Muscle of leg (tissue), 11 donors: ENCODE data around the gene KPNB1. TPM values are rescaled to one million over a fixed set of nuclear protein-coding genes. Genes with fewer than 3 reads are reported as not detected.
A peak's percentile ranks its signal among the peaks of the same experiment; 100 is the strongest.

Source experiments
- DNase-seq: peaks from one replicate; pipeline ENCODE4 v3.0.0; 2013
- H3K27ac ChIP-seq: one replicate; pipeline ENCODE4 v1.5.1; 2013; ENCODE audit warnings: mild to moderate bottlenecking, low read length, control low read depth
- H3K27me3 ChIP-seq: one replicate; pipeline ENCODE4 v1.6.1; 2013; ENCODE audit warnings: low read length; ENCODE audit not compliant: control insufficient read depth, insufficient read depth
- H3K36me3 ChIP-seq: one replicate; pipeline ENCODE4 v1.6.1; 2013; ENCODE audit warnings: low read length; ENCODE audit not compliant: control insufficient read depth, insufficient read depth
- H3K4me1 ChIP-seq: one replicate; pipeline ENCODE4 v1.6.1; 2013; ENCODE audit warnings: low read length; ENCODE audit not compliant: control insufficient read depth, insufficient read depth
- H3K4me3 ChIP-seq: one replicate; pipeline ENCODE4 v1.5.1; 2013; ENCODE audit warnings: low read length, control low read depth
- H3K9me3 ChIP-seq: replicated peaks from 2 replicates; pipeline ENCODE4 v1.6.1; 2013; ENCODE audit warnings: low read depth, low read length; ENCODE audit not compliant: control insufficient read depth
- WGBS: methylation state at CpG from one replicate; pipeline ENCODE4 v1.1.5; 2013; ENCODE audit warnings: missing lambda C conversion rate; ENCODE audit not compliant: insufficient coverage; 5-methylcytosine and 5-hydroxymethylcytosine counted together
- polyA plus RNA-seq, 8 donors: library from polyadenylated mRNA; unstranded; fragments of 120-200 nt; gene quantifications; one replicate each; pipeline versions ENCODE4 v1.2.1 to v1.2.3, GENCODE V29; 2013; ENCODE audit warnings: inconsistent platforms in 1 of 8, low replicate concordance in 1 of 8; ENCODE audit not compliant: insufficient read length in 8 of 8, insufficient read depth in 1 of 8
- total RNA-seq: library from RNA; stranded (reverse); fragments of 120-200 nt; gene quantifications from one replicate; pipeline ENCODE4 v1.2.4, GENCODE V29; 2013

The KPNB1 gene
- total and polyA plus RNA-seq, 9 donors: 124 to 184 (median 157) TPM

GRCh38 chr17:47728214-47728877, 78.6 kb downstream of the KPNB1 start:
- no peaks in the 10 kb centered on the region for H3K36me3 ChIP-seq
- peaks cover 48% of the 10 kb centered on the region for H3K27me3 ChIP-seq
- H3K4me1 ChIP-seq: peaks cover 14% of the 10 kb centered on the region
- no peaks in the 10 kb centered on the region for H3K9me3 ChIP-seq
- no peak overlapping the region for H3K4me3 ChIP-seq
- no peak overlapping the region for H3K27ac ChIP-seq
- no peak for DNase-seq
- WGBS: 82% methylated on average over 2 of the region's 4 CpGs

DNA sequence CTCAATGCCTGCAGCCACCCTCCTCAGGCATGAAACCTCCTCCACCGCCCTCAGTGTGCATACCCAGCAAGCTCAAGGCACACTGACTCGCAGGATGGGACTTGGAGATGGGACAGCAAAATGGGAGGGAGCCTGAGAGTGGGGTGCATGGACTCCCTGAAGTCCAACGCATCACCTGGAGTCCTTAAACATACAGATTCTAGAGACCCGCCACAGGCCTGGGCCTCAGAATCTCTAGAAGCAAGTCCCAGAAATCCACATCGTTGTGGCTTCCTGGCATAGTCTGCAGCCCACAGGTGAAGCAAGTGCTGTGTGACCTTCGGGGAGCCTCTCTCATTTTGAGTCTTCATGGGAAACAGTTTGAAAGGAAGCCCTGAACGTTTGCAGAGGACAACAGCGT, 79.8 kb downstream of the KPNB1 start:
- peaks cover 48% of the 10 kb centered on the region for H3K27me3 ChIP-seq

DNA sequence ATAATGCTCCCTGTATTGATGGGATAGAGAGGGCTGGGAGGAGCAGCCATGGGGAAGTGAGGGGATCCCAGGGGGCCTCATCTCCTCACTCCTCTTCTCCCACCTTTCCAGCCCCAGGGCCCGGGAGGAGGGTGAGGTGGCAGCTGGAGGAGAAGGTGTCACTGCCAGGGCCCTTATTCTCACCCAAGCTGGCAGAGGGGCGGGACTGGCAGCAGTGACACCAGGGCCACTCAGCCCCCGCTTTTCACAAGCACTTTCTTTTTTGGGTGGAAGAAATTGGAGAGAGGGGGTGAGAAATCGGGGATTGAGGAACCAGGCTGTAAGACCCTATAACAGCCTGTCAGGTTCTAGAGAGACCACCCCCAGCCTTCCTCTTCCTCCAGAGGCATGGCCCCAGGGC, 81.0 kb downstream of the KPNB1 start:
- H3K27ac ChIP-seq: no peak overlapping the region
- H3K27me3 ChIP-seq: peaks cover 57% of the 10 kb centered on the region
- H3K36me3 ChIP-seq: no peaks in the 10 kb centered on the region
- WGBS: no CpG with 5 or more reads among the region's 4 CpGs
- H3K9me3 ChIP-seq: no peaks in the 10 kb centered on the region
- no peak for DNase-seq
- H3K4me1 ChIP-seq: peaks cover 18% of the 10 kb centered on the region
- H3K4me3 ChIP-seq: no peak overlapping the region

More for the DNA sequence above, 79.8 kb downstream of the KPNB1 start:
- 58% methylated on average over 2 of the region's 8 CpGs for WGBS
- Histone ChIP-seq H3K4me1 (peaks cover 18% of the 10 kb centered on the region), H3K27ac (no peak overlapping the region), H3K36me3 (no peaks in the 10 kb centered on the region), H3K4me3 (no peak overlapping the region), H3K9me3 (no peaks in the 10 kb centered on the region)
- no peak for DNase-seq

GRCh38 chr17:47731396-47731795, 81.7 kb downstream of the KPNB1 start:
- WGBS: no CpG with 5 or more reads among the region's 2 CpGs
- DNase-seq: no peak
- no peaks in the 10 kb centered on the region for H3K36me3 ChIP-seq
- peaks cover 57% of the 10 kb centered on the region for H3K27me3 ChIP-seq
- no peak overlapping the region for H3K27ac ChIP-seq
- H3K4me1 ChIP-seq: peaks cover 18% of the 10 kb centered on the region
- no peaks in the 10 kb centered on the region for H3K9me3 ChIP-seq
- no peak overlapping the region for H3K4me3 ChIP-seq

DNA sequence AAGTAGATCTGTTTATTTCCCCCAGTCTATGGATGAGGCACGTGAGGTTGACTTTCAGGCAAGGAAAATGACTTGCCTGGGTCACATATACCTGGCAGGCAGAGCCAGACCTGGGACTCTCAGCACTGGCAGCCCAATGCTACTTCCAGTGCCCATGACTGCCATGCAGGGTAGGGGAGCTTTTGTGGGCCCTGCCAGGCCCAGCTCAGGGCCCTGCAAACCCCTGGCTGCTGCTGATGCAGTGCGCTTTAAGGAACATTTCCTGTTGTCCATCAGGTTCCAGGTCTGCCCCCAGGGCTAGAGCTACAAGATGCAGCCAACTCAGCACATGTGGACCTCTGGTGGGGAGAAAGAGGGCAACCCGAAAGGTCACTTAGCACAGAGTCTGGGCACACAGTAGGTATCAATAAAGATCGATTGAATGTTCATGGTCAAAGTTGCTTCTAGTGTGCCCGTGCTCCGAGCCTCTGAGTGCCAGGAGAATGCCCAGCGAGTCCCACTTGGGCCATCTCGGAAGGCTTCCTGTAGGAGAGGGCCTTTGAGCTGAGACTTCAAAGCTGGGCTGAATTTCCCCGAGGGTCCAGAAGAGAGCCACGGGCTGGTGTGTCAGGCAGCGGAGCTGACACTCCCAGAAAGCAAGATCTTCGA, 82.8 kb downstream of the KPNB1 start:
- WGBS: 37% methylated on average over 12 of the region's 12 CpGs
- Histone ChIP-seq H3K36me3 (no peaks in the 10 kb centered on the region), H3K4me1 (peaks cover 12% of the 10 kb centered on the region), H3K27ac (no peak overlapping the region), H3K27me3 (peaks cover 62% of the 10 kb centered on the region), H3K9me3 (no peaks in the 10 kb centered on the region), H3K4me3 (peak overlapping the region; percentile 19)
- DNase-seq: no peak

DNA sequence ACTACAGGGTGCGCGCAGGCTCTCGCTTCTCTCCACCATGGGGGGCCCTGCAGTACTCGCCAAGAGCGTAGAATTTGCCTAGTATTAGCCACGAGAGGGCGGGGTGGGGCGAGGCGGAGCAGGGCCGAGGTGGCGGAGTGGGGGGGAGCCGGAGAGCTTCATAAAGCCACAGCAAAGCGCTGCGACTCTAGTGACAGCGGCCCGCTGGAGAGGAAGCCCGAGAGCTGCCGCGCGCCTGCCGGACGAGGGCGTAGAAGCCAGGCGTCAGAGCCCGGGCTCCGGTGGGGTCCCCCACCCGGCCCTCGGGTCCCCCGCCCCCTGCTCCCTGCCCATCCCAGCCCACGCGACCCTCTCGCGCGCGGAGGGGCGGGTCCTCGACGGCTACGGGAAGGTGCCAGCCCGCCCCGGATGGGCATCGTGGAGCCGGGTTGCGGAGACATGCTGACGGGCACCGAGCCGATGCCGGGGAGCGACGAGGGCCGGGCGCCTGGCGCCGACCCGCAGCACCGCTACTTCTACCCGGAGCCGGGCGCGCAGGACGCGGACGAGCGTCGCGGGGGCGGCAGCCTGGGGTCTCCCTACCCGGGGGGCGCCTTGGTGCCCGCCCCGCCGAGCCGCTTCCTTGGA, 83.4 kb downstream of the KPNB1 start, which contains the start of gene TBX21:
TSS of gene TBX21 (plus strand) at position 190 of the 627 bp plus-strand sequence. CDS start at position 409, 219 bp downstream.
- H3K9me3 ChIP-seq: no peaks in the 10 kb centered on the region
- H3K4me1 ChIP-seq: peaks cover 12% of the 10 kb centered on the region
- no peaks in the 10 kb centered on the region for H3K36me3 ChIP-seq
- no peak within 1 kb of the TSS for H3K27ac ChIP-seq
- peaks cover 62% of the 10 kb centered on the region for H3K27me3 ChIP-seq
- H3K4me3 ChIP-seq: peak within 1 kb of the TSS; percentile 19
- WGBS: under 1% methylated on average over 69 of the region's 73 CpGs
- peak; percentile 60 for DNase-seq

- Histone ChIP-seq H3K4me3 (no peak overlapping the region), H3K9me3 (no peaks in the 10 kb centered on the region), H3K36me3 (no peaks in the 10 kb centered on the region), H3K27ac (no peak overlapping the region), H3K27me3 (peaks cover 62% of the 10 kb centered on the region), H3K4me1 (peaks cover 12% of the 10 kb centered on the region)
- no peak for DNase-seq
- 5% methylated on average over 55 of the region's 60 CpGs for WGBS
Measured at GRCh38 chr17:47733674-47734410, 84.1 kb downstream of the KPNB1 start.

- peaks cover 58% of the 10 kb centered on the region for H3K27me3 ChIP-seq
Measured at GRCh38 chr17:47735139-47735464, 85.4 kb downstream of the KPNB1 start.

More at GRCh38 chr17:47735139-47735464, 85.4 kb downstream of the KPNB1 start:
- Histone ChIP-seq H3K27ac (no peak overlapping the region), H3K9me3 (no peaks in the 10 kb centered on the region), H3K4me1 (peaks cover 12% of the 10 kb centered on the region), H3K4me3 (no peak overlapping the region), H3K36me3 (no peaks in the 10 kb centered on the region)
- DNase-seq: no peak
- WGBS: 69% methylated on average over 3 of the region's 3 CpGs
